ENCODE results near the gene PSME2.

PSME2 gene

GRCh38 chr14:24137529-24138395, 8.6 kb downstream of the PSME2 start:
- Histone ChIP-seq H3K56ac (ENCODE audit: low read length) (no peak overlapping the region), H3K79me2 (ENCODE audit: control insufficient read depth, insufficient read depth, low read length) (peaks cover 13% of the 10 kb centered on the region), H3K27ac (ENCODE audit: low read depth, low read length) (no peak overlapping the region), H2BK120ac (ENCODE audit: low read depth, low read length) (no peak overlapping the region), H3K4ac (ENCODE audit: low read depth, low read length) (no peak overlapping the region), H2AK5ac (ENCODE audit: low read length) (no peak overlapping the region), H3K9ac (ENCODE audit: low read length) (no peak overlapping the region), H3K18ac (ENCODE audit: low read length) (no peak overlapping the region), H3K4me3 (ENCODE audit: low read length) (no peak overlapping the region), H4K8ac (ENCODE audit: low read depth, low read length) (no peak overlapping the region), H2BK5ac (ENCODE audit: low read length) (no peak overlapping the region), H3K4me1 (ENCODE audit: control insufficient read depth, low read depth, low read length) (peaks cover 4% of the 10 kb centered on the region), H4K5ac (ENCODE audit: low read length) (no peak overlapping the region), H3K4me2 (ENCODE audit: low read length) (no peak overlapping the region), H3K27me3 (ENCODE audit: insufficient read depth, low read length, poor library complexity) (no peaks in the 10 kb centered on the region), H2BK15ac (replicated peaks; ENCODE audit: low read depth) (no peak overlapping the region), H3K23ac (ENCODE audit: low read length) (no peak overlapping the region), H3K36me3 (ENCODE audit: control insufficient read depth, insufficient read depth, low read length) (peaks cover 5% of the 10 kb centered on the region), H3K79me1 (ENCODE audit: low read length) (peaks cover 9% of the 10 kb centered on the region)
- WGBS (ENCODE audit: extremely low coverage, insufficient coverage, low lambda C conversion rate): no CpG with 5 or more reads among the region's 8 CpGs
- DNase-seq: no peak

GRCh38 chr14:24136684-24137528, 9.5 kb downstream of the PSME2 start:
- no CpG with 5 or more reads among the region's 13 CpGs for WGBS (ENCODE audit: extremely low coverage, insufficient coverage, low lambda C conversion rate)

GRCh38 chr14:24135834-24136683, 10.4 kb downstream of the PSME2 start, which contains the start of gene PSME1:
TSS of gene PSME1 (plus strand) at chr14:24136194. CDS start at chr14:24136263, 69 bp downstream.
- H3K27ac ChIP-seq (ENCODE audit: low read depth, low read length): no peak within 1 kb of the TSS
- whole genome bisulfite sequencing (ENCODE audit: extremely low coverage, insufficient coverage, low lambda C conversion rate): no CpG with 5 or more reads among the region's 75 CpGs
- no peak within 1 kb of the TSS for H4K8ac ChIP-seq (ENCODE audit: low read depth, low read length)

More at GRCh38 chr14:24136684-24137528, 9.5 kb downstream of the PSME2 start:
- H2BK5ac ChIP-seq (ENCODE audit: low read length): no peak overlapping the region
- no peak overlapping the region for H2BK15ac ChIP-seq (replicated peaks; ENCODE audit: low read depth)
- H3K79me2 ChIP-seq (ENCODE audit: control insufficient read depth, insufficient read depth, low read length): peaks cover 13% of the 10 kb centered on the region
- no peak for DNase-seq
- H3K27me3 ChIP-seq (ENCODE audit: insufficient read depth, low read length, poor library complexity): no peaks in the 10 kb centered on the region
- peak overlapping the region; percentile 87 for H3K56ac ChIP-seq (ENCODE audit: low read length)
- H3K4me3 ChIP-seq (ENCODE audit: low read length): no peak overlapping the region
- peaks cover 5% of the 10 kb centered on the region for H3K36me3 ChIP-seq (ENCODE audit: control insufficient read depth, insufficient read depth, low read length)
- peak overlapping the region; percentile 85 for H3K9ac ChIP-seq (ENCODE audit: low read length)
- no peak overlapping the region for H3K18ac ChIP-seq (ENCODE audit: low read length)
- no peak overlapping the region for H2BK120ac ChIP-seq (ENCODE audit: low read depth, low read length)
- H3K79me1 ChIP-seq (ENCODE audit: low read length): peaks cover 9% of the 10 kb centered on the region
- H3K27ac ChIP-seq (ENCODE audit: low read depth, low read length): no peak overlapping the region
- H3K4ac ChIP-seq (ENCODE audit: low read depth, low read length): no peak overlapping the region
- H3K23ac ChIP-seq (ENCODE audit: low read length): no peak overlapping the region
- H4K5ac ChIP-seq (ENCODE audit: low read length): no peak overlapping the region
- H3K4me2 ChIP-seq (ENCODE audit: low read length): peak overlapping the region; percentile 48
- no peak overlapping the region for H2AK5ac ChIP-seq (ENCODE audit: low read length)
- no peak overlapping the region for H4K8ac ChIP-seq (ENCODE audit: low read depth, low read length)
- peaks cover 4% of the 10 kb centered on the region for H3K4me1 ChIP-seq (ENCODE audit: control insufficient read depth, low read depth, low read length)

GRCh38 chr14:24135584-24135833, 10.9 kb downstream of the PSME2 start:
- Histone ChIP-seq H3K4me1 (ENCODE audit: control insufficient read depth, low read depth, low read length) (peaks cover 4% of the 10 kb centered on the region), H2BK15ac (replicated peaks; ENCODE audit: low read depth) (no peak overlapping the region), H2BK120ac (ENCODE audit: low read depth, low read length) (no peak overlapping the region), H2BK5ac (ENCODE audit: low read length) (no peak overlapping the region), H3K27ac (ENCODE audit: low read depth, low read length) (no peak overlapping the region), H3K4me3 (ENCODE audit: low read length) (peak overlapping the region; percentile 26), H3K56ac (ENCODE audit: low read length) (peak overlapping the region; percentile 83), H3K27me3 (ENCODE audit: insufficient read depth, low read length, poor library complexity) (no peaks in the 10 kb centered on the region), H3K4me2 (ENCODE audit: low read length) (peak overlapping the region; percentile 65), H4K5ac (ENCODE audit: low read length) (no peak overlapping the region), H3K23ac (ENCODE audit: low read length) (no peak overlapping the region), H3K9ac (ENCODE audit: low read length) (peak overlapping the region; percentile 55), H4K8ac (ENCODE audit: low read depth, low read length) (no peak overlapping the region), H3K79me2 (ENCODE audit: control insufficient read depth, insufficient read depth, low read length) (peaks cover 9% of the 10 kb centered on the region), H3K18ac (ENCODE audit: low read length) (no peak overlapping the region), H3K36me3 (ENCODE audit: control insufficient read depth, insufficient read depth, low read length) (peaks cover 5% of the 10 kb centered on the region), H3K4ac (ENCODE audit: low read depth, low read length) (no peak overlapping the region), H2AK5ac (ENCODE audit: low read length) (no peak overlapping the region), H3K79me1 (ENCODE audit: low read length) (peaks cover 7% of the 10 kb centered on the region)
- no peak for DNase-seq
- no CpG with 5 or more reads among the region's 9 CpGs for WGBS (ENCODE audit: extremely low coverage, insufficient coverage, low lambda C conversion rate)

More at GRCh38 chr14:24135834-24136683, 10.4 kb downstream of the PSME2 start, which contains the start of gene PSME1:
- Histone ChIP-seq H3K36me3 (ENCODE audit: control insufficient read depth, insufficient read depth, low read length) (peaks cover 5% of the 10 kb centered on the region), H2BK120ac (ENCODE audit: low read depth, low read length) (no peak within 1 kb of the TSS), H2AK5ac (ENCODE audit: low read length) (no peak within 1 kb of the TSS), H3K4me2 (ENCODE audit: low read length) (peak within 1 kb of the TSS; percentile 65), H2BK15ac (replicated peaks; ENCODE audit: low read depth) (no peak within 1 kb of the TSS), H3K79me2 (ENCODE audit: control insufficient read depth, insufficient read depth, low read length) (peaks cover 13% of the 10 kb centered on the region), H4K5ac (ENCODE audit: low read length) (no peak within 1 kb of the TSS), H3K18ac (ENCODE audit: low read length) (peak within 1 kb of the TSS; percentile 21), H3K56ac (ENCODE audit: low read length) (peak within 1 kb of the TSS; percentile 87), H3K23ac (ENCODE audit: low read length) (peak within 1 kb of the TSS; percentile 31), H3K27me3 (ENCODE audit: insufficient read depth, low read length, poor library complexity) (no peaks in the 10 kb centered on the region), H2BK5ac (ENCODE audit: low read length) (no peak within 1 kb of the TSS), H3K4me3 (ENCODE audit: low read length) (peak within 1 kb of the TSS; percentile 72), H3K4ac (ENCODE audit: low read depth, low read length) (peak within 1 kb of the TSS; percentile 43), H3K79me1 (ENCODE audit: low read length) (peaks cover 9% of the 10 kb centered on the region), H3K4me1 (ENCODE audit: control insufficient read depth, low read depth, low read length) (peaks cover 4% of the 10 kb centered on the region), H3K9ac (ENCODE audit: low read length) (peak within 1 kb of the TSS; percentile 85)
- DNase-seq: peak; percentile 87

GRCh38 chr14:24133735-24134134, 12.7 kb downstream of the PSME2 start:
- no peak overlapping the region for H3K27ac ChIP-seq (ENCODE audit: low read depth, low read length)
- H2BK120ac ChIP-seq (ENCODE audit: low read depth, low read length): no peak overlapping the region
- H3K36me3 ChIP-seq (ENCODE audit: control insufficient read depth, insufficient read depth, low read length): peaks cover 1% of the 10 kb centered on the region
- no peak overlapping the region for H3K18ac ChIP-seq (ENCODE audit: low read length)
- no peak overlapping the region for H3K23ac ChIP-seq (ENCODE audit: low read length)
- H3K79me1 ChIP-seq (ENCODE audit: low read length): no peaks in the 10 kb centered on the region
- H3K4me2 ChIP-seq (ENCODE audit: low read length): no peak overlapping the region
- H4K8ac ChIP-seq (ENCODE audit: low read depth, low read length): no peak overlapping the region
- H4K5ac ChIP-seq (ENCODE audit: low read length): no peak overlapping the region
- no peak overlapping the region for H3K4ac ChIP-seq (ENCODE audit: low read depth, low read length)
- no peak overlapping the region for H3K4me3 ChIP-seq (ENCODE audit: low read length)
- WGBS (ENCODE audit: extremely low coverage, insufficient coverage, low lambda C conversion rate): no CpG with 5 or more reads among the region's 1 CpG
- no peak overlapping the region for H3K9ac ChIP-seq (ENCODE audit: low read length)
- no peaks in the 10 kb centered on the region for H3K79me2 ChIP-seq (ENCODE audit: control insufficient read depth, insufficient read depth, low read length)
- H2AK5ac ChIP-seq (ENCODE audit: low read length): no peak overlapping the region
- H3K56ac ChIP-seq (ENCODE audit: low read length): no peak overlapping the region
- no peak overlapping the region for H2BK5ac ChIP-seq (ENCODE audit: low read length)
- no peak for DNase-seq
- H3K27me3 ChIP-seq (ENCODE audit: insufficient read depth, low read length, poor library complexity): no peaks in the 10 kb centered on the region
- H2BK15ac ChIP-seq (replicated peaks; ENCODE audit: low read depth): no peak overlapping the region
- H3K4me1 ChIP-seq (ENCODE audit: control insufficient read depth, low read depth, low read length): peaks cover 1% of the 10 kb centered on the region
